Adrenal gland (tissue), 12 donors: ENCODE results near the gene TMEM52. TPM values are rescaled to one million over a fixed set of nuclear protein-coding genes. Genes with fewer than 3 reads are reported as not detected.

Experiments
- DNase-seq, 7 donors: peaks; one replicate each; pipeline ENCODE4 v3.0.0-alpha.2; 2019 to 2020
- H3K27ac ChIP-seq, 5 donors: fragments of 200-600 bp; sonication (generic) in 4 of 5; 1 replicate in 3 of 5; 2 replicates in 2 of 5; pipeline versions ENCODE4 v1.5.1 to v1.8.0; 2016 to 2020; ENCODE audit warnings: mild to moderate bottlenecking in 1 of 5
- H3K27me3 ChIP-seq: fragments of 200-600 bp; 2 replicates; pipeline ENCODE4 v1.8.0; 2021
- H3K36me3 ChIP-seq, 2 donors: fragments of 200-600 bp; replicated peaks in 1 of 2; 1 replicate in 1 of 2; 2 replicates in 1 of 2; pipeline versions ENCODE4 v1.5.1 to v1.8.0; 2018 to 2022
- H3K4me1 ChIP-seq, 2 donors: fragments of 200-600 bp; replicated peaks in 1 of 2; 1 replicate in 1 of 2; 2 replicates in 1 of 2; pipeline versions ENCODE4 v1.5.1 to v1.8.0; 2018 to 2021
- H3K4me3 ChIP-seq, 4 donors: fragments of 200-600 bp; sonication (generic) in 3 of 4; one replicate each; pipeline ENCODE4 v1.5.1; 2016 to 2018
- H3K9me3 ChIP-seq, 3 donors: fragments of 200-600 bp; sonication (generic) in 1 of 3; replicated peaks in 1 of 3; 1 replicate in 2 of 3; 2 replicates in 1 of 3; pipeline versions ENCODE4 v1.5.1 to v1.8.0; 2016 to 2021
- CTCF ChIP-seq, 6 experiments: fragments of 450-650 bp in 4 of 6; fragments of 200-600 bp in 2 of 6; sonication (generic) in 1 of 6; IDR thresholded peaks; 1 replicate in 5 of 6; 2 replicates in 1 of 6; pipeline versions ENCODE4 v1.5.1 to v1.8.0; 2016 to 2021; ENCODE audit warnings: antibody characterized with exemption in 6 of 6, mild to moderate bottlenecking in 2 of 6, moderate library complexity in 1 of 6
- POLR2A ChIP-seq, 2 donors: fragments of 450-650 bp; IDR thresholded peaks; one replicate each; pipeline ENCODE4 v1.6.1; 2017; ENCODE audit warnings: antibody characterized with exemption in 2 of 2, mild to moderate bottlenecking in 2 of 2, moderate library complexity in 1 of 2
- whole genome bisulfite sequencing, 4 donors: extraction: QIAGEN DNeasy Blood & Tissue Kit in 2 of 4; methylation state at CpG; one replicate each; pipeline versions ENCODE4 v1.1.5 to v1.1.7; 2013 to 2017; 5-methylcytosine and 5-hydroxymethylcytosine counted together
- intact Hi-C, 2 donors: fragments of 100-400 bp; cut with DNase I; formaldehyde crosslinking; loops; one replicate each; pipeline versions ENCODE4 v1.14.1 to v1.15.0; 2022 to 2023
- polyA plus RNA-seq, 3 donors: library from polyadenylated mRNA; stranded (reverse); fragments of 200-250 nt in 2 of 3; fragments of 350-450 nt in 1 of 3; fragmentation: Illumina TruSeq in 1 of 3; extraction: RNeasy Lipid Tissue Mini Kit (QIAGEN cat#74804) in 1 of 3; gene quantifications; one replicate each; pipeline ENCODE4 v1.2.3, GENCODE V29; 2013 to 2014
- total RNA-seq, 9 donors: library from RNA; depleted of rRNA in 4 of 9; stranded (reverse); fragments of >200 nt in 4 of 9; fragments of 120-200 nt in 1 of 9; fragmentation: NEBNext Ultra II Directional in 1 of 9; extraction: Animal tissue kit (Norgen Biotek cat#: 25700) in 1 of 9; gene quantifications; one replicate each; pipeline versions ENCODE4 v1.1.0 to v1.2.4, GENCODE V29; 2013 to 2023
- donor health status: healthy with polysubstance abuse.
- donor health status: Bipolar disorder and iron deficiency.
- donor health status: DM: yes; HTN: yes; CAD: no.
- donor health status: DM: no; HTN: no; CAD: no.
- donor health status: DM: no; HTN: no; CAD: no.
- donor health status: DM: yes; HTN: yes; CAD: no.

The TMEM52 gene
- total and polyA plus RNA-seq, 12 donors: 7.0 to 95.4 (median 61.7) TPM

- 72 to 82% (median 79%) methylated on average over 3 to 8 of the region's 8 CpGs for WGBS, 4 donors
- H3K27ac ChIP-seq: no peak overlapping the region
- intact Hi-C loops: loop anchor here in 1 of 2 donors (5.0 to 10.0 kb wide), 2 partner anchors 122 to 145 kb away; no protein-coding TSS in a partner anchor
- no peak overlapping the region for H3K4me3 ChIP-seq
- H3K36me3 ChIP-seq: no peaks in the 10 kb centered on the region
- H3K27me3 ChIP-seq: no peaks in the 10 kb centered on the region
- no peak for TF ChIP-seq CTCF (IDR thresholded peaks at IDR 0.05)
- no peak for TF ChIP-seq POLR2A (IDR thresholded peaks at IDR 0.05)
- H3K4me1 ChIP-seq: peaks cover 5 to 19% of the 10 kb centered on the region in 2 donors
- DNase-seq: peak in 4 of 7 donors; percentile 26 to 67 (median 50)
- no peaks in the 10 kb centered on the region for H3K9me3 ChIP-seq
Observed at GRCh38 chr1:1907098-1907736, 11.9 kb downstream of the TMEM52 start.

GRCh38 chr1:1906185-1907097, 12.6 kb downstream of the TMEM52 start:
- Histone ChIP-seq H3K9me3 (no peaks in the 10 kb centered on the region), H3K36me3 (no peaks in the 10 kb centered on the region), H3K27ac (peak overlapping the region in 2 of 5 donors; percentile 42 to 46), H3K27me3 (no peaks in the 10 kb centered on the region), H3K4me3 (no peak overlapping the region), H3K4me1 (peaks cover 5 to 19% of the 10 kb centered on the region in 2 donors)
- 17 to 22% (median 20%) methylated on average over 10 to 15 of the region's 15 CpGs for WGBS, 4 donors
- peak; percentile 87 to 94 (median 90) for DNase-seq
- TF ChIP-seq POLR2A (IDR thresholded peaks at IDR 0.05) (no peak), CTCF (IDR thresholded peaks at IDR 0.05) (peak; percentile 80 to 98 (median 96))
- intact Hi-C loops: loop anchor here in 1 of 2 donors (5.0 to 10.0 kb wide), 2 partner anchors 122 to 144 kb away; no protein-coding TSS in a partner anchor

GRCh38 chr1:1903224-1903623, 15.9 kb downstream of the TMEM52 start:
- DNase-seq: no peak
- 94 to 100% (median 99%) methylated on average over 12 of the region's 12 CpGs for WGBS, 4 donors
- no peak overlapping the region for H3K27ac ChIP-seq
- H3K9me3 ChIP-seq: no peaks in the 10 kb centered on the region
- H3K4me3 ChIP-seq: no peak overlapping the region
- peaks cover 2 to 7% of the 10 kb centered on the region in 2 donors for H3K4me1 ChIP-seq
- intact Hi-C loops: loop anchor here in 1 of 2 donors (10.0 kb wide), 1 partner anchor 118 kb away; no protein-coding TSS in a partner anchor
- TF ChIP-seq CTCF (IDR thresholded peaks at IDR 0.05): no peak
- no peak for TF ChIP-seq POLR2A (IDR thresholded peaks at IDR 0.05)
- no peaks in the 10 kb centered on the region for H3K36me3 ChIP-seq
- H3K27me3 ChIP-seq: no peaks in the 10 kb centered on the region
